H9 (cell line): Measurements from ENCODE around the gene LSMEM2. TPM values are rescaled to one million over a fixed set of nuclear protein-coding genes. Genes with fewer than 3 reads are reported as not detected.

Experiments used
- DNase-seq: peaks from one replicate; pipeline ENCODE4 v3.0.0-alpha.2; 2017
- H2AFZ ChIP-seq: one replicate; pipeline ENCODE4 v1.6.1; 2013; ENCODE audit warnings: mild to moderate bottlenecking, low read length, control low read depth, moderate library complexity
- H2AK5ac ChIP-seq: 2 replicates; pipeline ENCODE4 v1.6.1; 2013; ENCODE audit warnings: low read length, control low read depth, mixed read lengths; ENCODE audit not compliant: insufficient read length
- H2BK120ac ChIP-seq: one replicate; pipeline ENCODE4 v1.6.1; 2013; ENCODE audit warnings: low read depth, mild to moderate bottlenecking, low read length, control low read depth, inconsistent platforms; ENCODE audit not compliant: poor library complexity, severe bottlenecking
- H2BK12ac ChIP-seq: 2 replicates; pipeline ENCODE4 v1.6.1; 2013; ENCODE audit warnings: low read length, control low read depth, mixed read lengths, low read depth; ENCODE audit not compliant: insufficient read length
- H2BK15ac ChIP-seq: 2 replicates; pipeline ENCODE4 v1.6.1; 2013; ENCODE audit warnings: low read depth, low read length, control low read depth
- H2BK20ac ChIP-seq: one replicate; pipeline ENCODE4 v1.6.1; 2013; ENCODE audit warnings: low read depth, mild to moderate bottlenecking, low read length, control low read depth, inconsistent platforms; ENCODE audit not compliant: poor library complexity, severe bottlenecking
- H2BK5ac ChIP-seq: 2 replicates; pipeline ENCODE4 v1.6.1; 2013; ENCODE audit warnings: low read length, control low read depth, mixed read lengths; ENCODE audit not compliant: insufficient read length
- H3K14ac ChIP-seq: 2 replicates; pipeline ENCODE4 v1.6.1; 2013; ENCODE audit warnings: low read length, control low read depth; ENCODE audit not compliant: insufficient read depth
- H3K18ac ChIP-seq: 2 replicates; pipeline ENCODE4 v1.6.1; 2013; ENCODE audit warnings: low read depth, mild to moderate bottlenecking, mixed read lengths, low read length, control low read depth; ENCODE audit not compliant: insufficient read length
- H3K23ac ChIP-seq: 2 replicates; pipeline ENCODE4 v1.6.1; 2013; ENCODE audit warnings: low read length, control low read depth, mixed read lengths, low read depth; ENCODE audit not compliant: insufficient read length
- H3K23me2 ChIP-seq: 2 replicates; pipeline ENCODE4 v1.6.1; 2013; ENCODE audit warnings: low read depth, mild to moderate bottlenecking, mixed read lengths, low read length, control low read depth; ENCODE audit not compliant: insufficient read length, poor library complexity, severe bottlenecking
- H3K27ac ChIP-seq: 2 replicates; pipeline ENCODE4 v1.5.1; 2013; ENCODE audit warnings: low read length, control low read depth, mixed read lengths, low read depth; ENCODE audit not compliant: insufficient read length
- H3K27me3 ChIP-seq: 2 replicates; pipeline ENCODE4 v1.6.1; 2013; ENCODE audit warnings: low read length, control low read depth, inconsistent platforms; ENCODE audit not compliant: insufficient read depth
- H3K4ac ChIP-seq: 2 replicates; pipeline ENCODE4 v1.6.1; 2013; ENCODE audit warnings: low read depth, mild to moderate bottlenecking, control low read depth, inconsistent platforms, low read length, moderate library complexity
- H3K4me1 ChIP-seq: 2 replicates; pipeline ENCODE4 v1.6.1; 2013; ENCODE audit warnings: low read length, control low read depth, inconsistent platforms; ENCODE audit not compliant: insufficient read depth
- H3K4me2 ChIP-seq: 2 replicates; pipeline ENCODE4 v1.6.1; 2013; ENCODE audit warnings: low read length, control low read depth, mixed read lengths; ENCODE audit not compliant: insufficient read length, insufficient read depth
- H3K56ac ChIP-seq: 2 replicates; pipeline ENCODE4 v1.6.1; 2013; ENCODE audit warnings: low read depth, mild to moderate bottlenecking, mixed read lengths, low read length, control low read depth; ENCODE audit not compliant: insufficient read length
- H3K79me1 ChIP-seq: 2 replicates; pipeline ENCODE4 v1.6.1; 2013; ENCODE audit warnings: low read depth, mild to moderate bottlenecking, moderate library complexity, low read length, control low read depth, inconsistent platforms; ENCODE audit not compliant: insufficient read depth, poor library complexity, severe bottlenecking
- H3K79me2 ChIP-seq: 2 replicates; pipeline ENCODE4 v1.6.1; 2013; ENCODE audit warnings: low read length, control low read depth, inconsistent platforms; ENCODE audit not compliant: insufficient read depth
- H3K9ac ChIP-seq: 2 replicates; pipeline ENCODE4 v1.6.1; 2013; ENCODE audit warnings: low read length, control low read depth, mixed read lengths; ENCODE audit not compliant: insufficient read length; ENCODE audit errors: extremely low read depth
- H3K9me3 ChIP-seq: one replicate; pipeline ENCODE4 v1.6.1; 2013; ENCODE audit warnings: low read depth, low read length, inconsistent platforms; ENCODE audit not compliant: control insufficient read depth
- H3T11ph ChIP-seq: one replicate; pipeline ENCODE4 v1.6.1; 2013; ENCODE audit warnings: mild to moderate bottlenecking, low read length, control low read depth, inconsistent platforms
- H4K20me1 ChIP-seq: one replicate; pipeline ENCODE4 v1.6.1; 2013; ENCODE audit not compliant: control insufficient read depth, insufficient read length, insufficient read depth
- H4K5ac ChIP-seq: 2 replicates; pipeline ENCODE4 v1.6.1; 2013; ENCODE audit warnings: low read depth, mild to moderate bottlenecking, mixed read lengths, low read length, control low read depth; ENCODE audit not compliant: insufficient read length
- H4K8ac ChIP-seq: replicated peaks from 2 replicates; pipeline ENCODE4 v1.6.1; 2013; ENCODE audit warnings: low read length, control low read depth, mixed read lengths, low read depth; ENCODE audit not compliant: insufficient read length
- H4K91ac ChIP-seq: 2 replicates; pipeline ENCODE4 v1.6.1; 2013; ENCODE audit warnings: low read depth, mild to moderate bottlenecking, moderate library complexity, mixed read lengths, low read length, control low read depth; ENCODE audit not compliant: insufficient read length
- H3K27ac Mint-ChIP-seq, 3 experiments: 2 replicates in 2 of 3; 3 replicates in 1 of 3; pipeline ENCODE4 v1.8.0; 2020 to 2021; ENCODE audit warnings: mixed read lengths in 3 of 3, mild to moderate bottlenecking in 1 of 3, moderate library complexity in 1 of 3
- H3K27me3 Mint-ChIP-seq: 2 replicates; pipeline ENCODE4 v1.8.0; 2021; ENCODE audit warnings: low read depth, mild to moderate bottlenecking, moderate library complexity, mixed read lengths
- H3K36me3 Mint-ChIP-seq, 3 experiments: 2 replicates in 2 of 3; 3 replicates in 1 of 3; pipeline ENCODE4 v1.8.0; 2020 to 2021; ENCODE audit warnings: low read depth in 3 of 3, mixed read lengths in 3 of 3; ENCODE audit not compliant: insufficient read depth in 1 of 3
- H3K4me1 Mint-ChIP-seq, 2 experiments: 2 replicates each; pipeline ENCODE4 v1.8.0; 2020; ENCODE audit warnings: mixed read lengths in 2 of 2
- H3K4me3 Mint-ChIP-seq, 2 experiments: 2 replicates in 1 of 2; 3 replicates in 1 of 2; pipeline ENCODE4 v1.8.0; 2020 to 2021; ENCODE audit warnings: mild to moderate bottlenecking in 2 of 2, mixed read lengths in 2 of 2, moderate library complexity in 1 of 2
- H3K9me3 Mint-ChIP-seq, 2 experiments: 2 replicates in 1 of 2; 3 replicates in 1 of 2; pipeline ENCODE4 v1.8.0; 2020; ENCODE audit warnings: mild to moderate bottlenecking in 2 of 2, mixed read lengths in 2 of 2, moderate library complexity in 1 of 2
- WGBS: extraction: QIAGEN DNeasy Blood & Tissue Kit; methylation state at CpG from one replicate; pipeline ENCODE4 v1.1.7; 2013; ENCODE audit warnings: missing lambda C conversion rate, low lambda C conversion rate, mixed read lengths; ENCODE audit not compliant: insufficient read length; ENCODE audit errors: extremely low coverage; 5-methylcytosine and 5-hydroxymethylcytosine counted together
- total RNA-seq: library from RNA; stranded (reverse); gene quantifications from 2 replicates; pipeline ENCODE4 v1.2.1, GENCODE V29; 2021
- TF ChIP-seq, protein P1 (sequence below): fragments of 200-600 bp; sonication (generic); conservative IDR thresholded peaks from 3 replicates; pipeline ENCODE4 v1.8.0; 2021; ENCODE audit warnings: antibody characterized with exemption, mild to moderate bottlenecking

Gene LSMEM2
- total RNA-seq, 1 experiment from 2014 or later, result 0.50 TPM

DNA sequence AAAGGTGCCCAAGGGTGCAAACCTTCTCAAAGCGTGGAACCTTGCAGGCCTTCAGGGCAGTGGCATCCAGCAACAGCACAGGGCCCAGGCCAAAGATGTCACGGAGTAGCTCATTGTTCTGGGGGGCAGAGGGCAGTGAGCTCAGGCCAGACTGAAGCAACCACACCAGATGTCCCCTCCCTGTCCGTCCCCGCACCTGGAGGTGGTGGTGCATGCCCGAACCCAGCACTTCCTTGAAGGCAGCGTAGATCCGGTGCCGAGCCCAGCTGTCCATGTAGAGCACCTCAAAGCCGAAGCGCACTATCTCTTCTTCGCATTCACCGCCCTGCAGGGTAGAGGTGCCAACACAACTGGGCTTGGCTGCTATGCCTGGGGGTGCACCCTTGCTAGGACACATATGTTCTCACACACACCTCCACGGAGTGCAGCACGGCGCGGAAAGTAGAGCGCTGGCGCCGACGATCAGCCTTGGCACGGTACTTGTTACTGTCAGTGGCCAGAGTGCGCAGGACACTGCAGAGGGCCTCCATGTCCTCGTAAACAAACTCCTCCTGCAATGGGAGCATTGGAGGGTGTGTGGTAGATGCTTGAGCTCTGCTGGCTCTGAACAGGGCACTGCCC is 9.6 kb downstream of the LSMEM2 start:
- no peaks in the 10 kb centered on the region for H3K4me1 ChIP-seq
- H4K5ac ChIP-seq, result no peak overlapping the region
- H3K18ac ChIP-seq, result no peak overlapping the region
- Mint-ChIP-seq H3K27me3 (no peaks in the 10 kb centered on the region), H3K9me3 (no peaks in the 10 kb centered on the region; a peak in 1 of 5 replicates), H3K36me3 (peaks cover 26 to 44% (median 40%) of the 10 kb centered on the region in 3 experiments; a peak in 6 of 7 replicates), H3K27ac (no peak overlapping the region), H3K4me3 (no peak overlapping the region), H3K4me1 (peaks cover 11% of the 10 kb centered on the region in 2 experiments)
- no peak overlapping the region for H2BK15ac ChIP-seq
- H3K27ac ChIP-seq, result no peak overlapping the region
- H3K23ac ChIP-seq, result no peak overlapping the region
- peaks cover 3% of the 10 kb centered on the region; the same call in 1 of the 2 replicates for H3K79me2 ChIP-seq
- H2AK5ac ChIP-seq, result no peak overlapping the region
- no peaks in the 10 kb centered on the region for H3K79me1 ChIP-seq
- H3K9ac ChIP-seq, result no peak overlapping the region
- H3K56ac ChIP-seq, result no peak overlapping the region
- no peak overlapping the region for H3K4me2 ChIP-seq
- no peaks in the 10 kb centered on the region for H3K9me3 ChIP-seq
- no peak overlapping the region for H3T11ph ChIP-seq
- H2BK12ac ChIP-seq, result no peak overlapping the region
- H2BK5ac ChIP-seq, result no peak overlapping the region
- no peak overlapping the region for H3K4ac ChIP-seq
- no peak overlapping the region for H4K8ac ChIP-seq
- H3K23me2 ChIP-seq, result peaks cover 5% of the 10 kb centered on the region
- no peak overlapping the region for H2BK120ac ChIP-seq
- H4K91ac ChIP-seq, result no peak overlapping the region
- H3K27me3 ChIP-seq, result no peaks in the 10 kb centered on the region
- no peak for DNase-seq
- TF ChIP-seq, protein P1, sequence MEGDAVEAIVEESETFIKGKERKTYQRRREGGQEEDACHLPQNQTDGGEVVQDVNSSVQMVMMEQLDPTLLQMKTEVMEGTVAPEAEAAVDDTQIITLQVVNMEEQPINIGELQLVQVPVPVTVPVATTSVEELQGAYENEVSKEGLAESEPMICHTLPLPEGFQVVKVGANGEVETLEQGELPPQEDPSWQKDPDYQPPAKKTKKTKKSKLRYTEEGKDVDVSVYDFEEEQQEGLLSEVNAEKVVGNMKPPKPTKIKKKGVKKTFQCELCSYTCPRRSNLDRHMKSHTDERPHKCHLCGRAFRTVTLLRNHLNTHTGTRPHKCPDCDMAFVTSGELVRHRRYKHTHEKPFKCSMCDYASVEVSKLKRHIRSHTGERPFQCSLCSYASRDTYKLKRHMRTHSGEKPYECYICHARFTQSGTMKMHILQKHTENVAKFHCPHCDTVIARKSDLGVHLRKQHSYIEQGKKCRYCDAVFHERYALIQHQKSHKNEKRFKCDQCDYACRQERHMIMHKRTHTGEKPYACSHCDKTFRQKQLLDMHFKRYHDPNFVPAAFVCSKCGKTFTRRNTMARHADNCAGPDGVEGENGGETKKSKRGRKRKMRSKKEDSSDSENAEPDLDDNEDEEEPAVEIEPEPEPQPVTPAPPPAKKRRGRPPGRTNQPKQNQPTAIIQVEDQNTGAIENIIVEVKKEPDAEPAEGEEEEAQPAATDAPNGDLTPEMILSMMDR, result no peak
- no peak overlapping the region for H2BK20ac ChIP-seq
- H3K14ac ChIP-seq, result no peak overlapping the region
- no peak overlapping the region for H2AFZ ChIP-seq
- WGBS, result no CpG with 5 or more reads among the region's 23 CpGs
- no peaks in the 10 kb centered on the region for H4K20me1 ChIP-seq
